Thyroid gland (tissue), 4 donors: ENCODE measurements around the gene GAS7.

Experiments used
- CTCF ChIP-seq, 6 experiments: fragments of 200-600 bp in 3 of 6; fragments of 450-650 bp in 3 of 6; sonication (generic) in 3 of 6; IDR thresholded peaks; one replicate each; pipeline ENCODE4 v1.5.1; 2016 to 2019; ENCODE audit warnings: antibody characterized with exemption in 6 of 6, mild to moderate bottlenecking in 2 of 6, inconsistent platforms in 1 of 6, moderate library complexity in 1 of 6
- POLR2A ChIP-seq, 2 donors: fragments of 450-650 bp; IDR thresholded peaks; one replicate each; pipeline ENCODE4 v1.6.1; 2017; ENCODE audit warnings: antibody characterized with exemption in 2 of 2, mild to moderate bottlenecking in 2 of 2, moderate library complexity in 1 of 2

DNA sequence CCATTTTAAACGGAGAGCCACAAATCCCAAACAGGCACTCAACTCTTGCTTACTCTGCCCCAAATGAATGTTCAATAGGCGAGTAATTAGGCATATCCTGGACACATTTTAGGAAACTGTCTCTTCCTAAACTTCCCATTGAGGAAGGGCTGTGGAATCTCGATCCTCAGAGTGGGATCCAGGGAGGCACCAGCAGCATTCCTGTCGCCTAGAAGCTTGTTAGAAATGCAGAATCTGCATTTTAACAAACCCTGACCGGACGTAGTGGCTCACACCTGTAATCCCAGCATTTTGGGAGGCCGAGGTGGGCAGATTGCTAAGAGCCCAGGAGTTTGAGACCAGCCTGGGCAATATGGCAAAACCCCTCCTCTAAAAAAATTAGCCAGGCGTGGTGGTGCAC lies 95.6 kb downstream of the GAS7 start:
- TF ChIP-seq CTCF (IDR thresholded peaks at IDR 0.05) (no peak), POLR2A (IDR thresholded peaks at IDR 0.05) (no peak)
